Non-pigmented ciliary epithelial cell (primary cell): Measurements from ENCODE around the gene CACNA1H.
"Not testable (repeated sequence)": the region's sequence is repeated elsewhere in the genome, so short reads cannot be mapped to it uniquely, and the experiment has no call there.

Experiments used
- DNase-seq: peaks from one replicate; pipeline ENCODE4 v3.0.0-alpha.2; 2010; ENCODE audit warnings: low read depth

Gene CACNA1H

DNA sequence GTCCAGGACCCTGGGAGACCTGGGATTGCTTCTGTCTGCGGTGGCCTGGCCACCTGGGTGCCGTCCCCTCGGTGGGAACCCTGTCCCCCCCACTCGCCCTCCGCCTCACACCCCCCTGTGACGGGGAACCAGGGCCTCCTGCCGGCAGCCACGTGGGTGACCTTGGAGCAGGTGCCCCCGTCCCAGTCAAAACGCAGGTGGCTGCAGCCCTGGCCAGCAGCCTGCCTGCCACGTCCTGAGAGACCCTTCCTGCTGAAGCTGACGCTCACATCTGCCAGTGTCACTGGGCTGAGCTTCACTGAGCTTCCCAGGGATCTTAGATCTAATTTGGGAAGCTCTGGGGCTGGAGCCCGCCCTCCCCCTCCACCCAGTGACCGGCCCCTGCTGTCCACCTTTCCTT lies 73.8 kb downstream of the CACNA1H start:
- DNase-seq = not testable (repeated sequence)

DNA sequence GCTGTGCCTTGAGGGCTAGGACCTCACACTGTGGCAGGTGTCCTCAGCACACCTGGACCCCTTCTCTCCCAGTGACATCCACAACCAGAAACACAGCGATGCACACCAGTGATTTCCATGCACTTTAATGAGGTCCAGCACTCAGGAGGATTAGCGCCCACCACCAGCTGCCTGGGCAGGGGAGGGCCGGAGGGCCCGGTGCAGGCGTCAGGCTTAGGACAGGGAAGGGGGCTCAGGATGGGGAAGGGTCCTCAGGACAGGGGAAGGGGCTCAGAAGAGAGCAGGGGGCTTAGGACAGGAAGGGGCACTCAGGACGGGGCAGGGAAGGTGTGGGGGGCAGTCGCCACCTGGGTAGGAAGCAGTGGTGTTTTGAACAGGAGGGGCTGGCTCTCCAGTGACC lies 75.3 kb downstream of the CACNA1H start:
- DNase-seq = not testable (repeated sequence)

DNA sequence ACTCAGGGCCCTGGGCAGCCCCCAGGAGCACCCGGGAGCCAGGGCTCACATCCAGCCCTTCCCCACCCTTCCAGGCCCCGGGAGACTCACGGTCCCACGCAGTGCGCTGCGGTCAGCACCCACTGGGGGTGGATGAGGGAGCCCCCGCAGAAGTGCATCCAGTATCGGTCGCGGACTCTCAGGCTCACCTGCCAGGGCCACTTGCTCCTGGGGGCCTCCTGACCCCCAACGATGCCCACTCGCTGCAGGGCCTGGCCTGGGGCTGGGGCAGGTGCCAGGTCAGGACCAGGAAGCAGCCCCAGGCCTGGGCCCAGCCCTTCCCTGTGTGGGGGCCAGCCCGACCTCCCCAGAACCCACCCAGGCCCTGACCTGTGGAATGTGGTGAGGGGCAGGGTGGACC lies 76.6 kb downstream of the CACNA1H start:
- not testable (repeated sequence) for DNase-seq

DNA sequence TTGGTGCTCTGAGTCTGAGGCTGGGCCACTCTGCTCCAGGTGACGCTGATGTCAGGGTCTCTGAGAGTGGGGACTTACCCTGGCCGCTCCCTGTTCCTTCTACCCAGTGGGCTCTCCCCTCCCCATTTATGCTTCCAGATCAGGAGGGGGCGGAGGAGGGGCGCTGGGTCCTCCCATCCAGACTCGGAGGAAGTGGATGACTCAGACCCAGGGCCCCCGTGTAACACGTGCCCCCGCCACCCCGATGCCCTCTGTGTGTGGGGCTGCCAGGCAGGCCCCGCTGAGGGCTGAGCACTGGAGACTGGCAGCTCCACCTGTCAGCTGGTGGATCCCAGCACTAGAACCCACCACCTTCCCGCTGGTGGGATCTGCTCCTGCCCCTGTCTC lies 77.2 kb downstream of the CACNA1H start, which contains the start of gene TPSB2:
TPSB2 (minus strand) TSS at position 101 of the 387 bp plus-strand sequence. CDS start 233 bp downstream, outside the sequence.
- not testable (repeated sequence) for DNase-seq

- DNase-seq = not testable (repeated sequence)
These were observed 77.7 kb downstream of the CACNA1H start for GRCh38 chr16:1230471-1231212.

DNA sequence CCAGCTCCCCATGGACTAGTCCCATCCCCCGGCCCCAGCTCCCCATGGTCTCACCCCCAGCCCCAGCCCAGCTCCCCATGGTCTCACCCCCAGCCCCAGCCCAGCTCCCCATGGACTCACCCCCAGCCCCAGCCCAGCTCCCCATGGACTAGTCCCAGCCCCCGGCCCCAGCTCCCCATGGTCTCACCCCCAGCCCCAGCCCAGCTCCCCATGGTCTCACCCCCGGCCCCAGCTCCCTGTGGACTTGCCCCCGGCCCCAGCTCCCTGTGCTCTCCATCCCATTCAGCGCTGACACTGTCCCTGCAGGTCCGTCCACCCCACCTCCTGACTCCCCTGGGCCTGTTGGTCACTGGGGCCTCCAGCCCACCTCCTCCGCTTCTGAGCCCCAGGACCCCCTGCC lies 78.4 kb downstream of the CACNA1H start:
- DNase-seq = not testable (repeated sequence)

GRCh38 chr16:1232049-1232748 lies 79.3 kb downstream of the CACNA1H start:
- DNase-seq = not testable (repeated sequence)

DNA sequence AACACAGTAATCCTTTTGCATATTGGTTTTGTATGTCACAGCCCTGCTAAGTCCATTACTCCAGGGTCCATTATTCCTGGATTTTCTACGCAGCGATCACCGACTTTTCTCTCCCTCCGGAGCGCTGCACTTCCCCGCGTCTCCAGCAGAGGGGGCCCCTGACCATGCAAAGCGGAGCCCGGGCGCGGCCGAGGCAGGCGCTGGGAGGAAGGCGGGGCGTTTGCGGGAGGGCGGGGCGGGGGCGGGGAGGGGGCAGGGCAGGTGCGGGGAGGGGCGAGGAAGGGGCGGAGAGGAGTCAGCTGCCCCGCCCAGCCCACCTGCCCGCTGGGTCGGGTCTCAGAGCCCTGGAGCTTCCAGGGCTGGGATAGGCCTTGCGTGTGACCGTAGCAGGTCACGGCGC lies 83.8 kb downstream of the CACNA1H start:
- not testable (repeated sequence) for DNase-seq

GRCh38 chr16:1237990-1238389 lies 85.1 kb downstream of the CACNA1H start:
- no peak for DNase-seq

DNA sequence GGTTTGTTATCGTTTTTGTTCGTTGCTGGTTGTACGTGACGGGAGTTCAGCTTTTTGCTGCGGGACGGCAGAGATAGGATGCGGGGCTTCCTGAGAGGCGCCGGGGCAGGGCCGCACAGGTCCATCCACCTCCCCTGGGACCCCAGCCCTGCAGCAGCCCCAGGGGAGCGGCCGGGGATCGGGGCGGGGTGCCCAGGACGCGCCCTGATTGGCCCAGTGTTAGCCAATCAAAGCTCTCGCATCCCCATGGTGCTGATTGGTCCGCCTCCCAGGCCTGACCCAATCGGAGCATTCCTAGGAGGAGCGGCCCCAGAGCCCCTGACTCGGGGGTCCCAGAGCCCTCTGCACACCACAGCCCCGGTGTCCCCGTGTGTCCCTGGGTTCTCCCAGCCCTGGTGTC lies 86.0 kb downstream of the CACNA1H start:
- DNase-seq = not testable (repeated sequence)

GRCh38 chr16:1239575-1239974 lies 86.7 kb downstream of the CACNA1H start:
- not testable (repeated sequence) for DNase-seq

DNA sequence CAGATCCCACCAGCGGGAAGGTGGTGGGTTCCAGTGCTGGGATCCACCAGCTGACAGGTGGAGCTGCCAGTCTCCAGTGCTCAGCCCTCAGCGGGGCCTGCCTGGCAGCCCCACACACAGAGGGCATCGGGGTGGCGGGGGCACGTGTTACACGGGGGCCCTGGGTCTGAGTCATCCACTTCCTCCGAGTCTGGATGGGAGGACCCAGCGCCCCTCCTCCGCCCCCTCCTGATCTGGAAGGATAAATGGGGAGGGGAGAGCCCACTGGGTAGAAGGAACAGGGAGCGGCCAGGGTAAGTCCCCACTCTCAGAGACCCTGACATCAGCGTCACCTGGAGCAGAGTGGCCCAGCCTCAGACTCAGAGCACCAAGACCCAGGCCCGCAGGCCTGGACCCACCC lies 87.5 kb downstream of the CACNA1H start, which contains the start of gene TPSAB1:
TPSAB1 (plus strand) TSS at position 270 of the 400 bp plus-strand sequence. CDS start 234 bp downstream, outside the sequence.
- not testable (repeated sequence) for DNase-seq

DNA sequence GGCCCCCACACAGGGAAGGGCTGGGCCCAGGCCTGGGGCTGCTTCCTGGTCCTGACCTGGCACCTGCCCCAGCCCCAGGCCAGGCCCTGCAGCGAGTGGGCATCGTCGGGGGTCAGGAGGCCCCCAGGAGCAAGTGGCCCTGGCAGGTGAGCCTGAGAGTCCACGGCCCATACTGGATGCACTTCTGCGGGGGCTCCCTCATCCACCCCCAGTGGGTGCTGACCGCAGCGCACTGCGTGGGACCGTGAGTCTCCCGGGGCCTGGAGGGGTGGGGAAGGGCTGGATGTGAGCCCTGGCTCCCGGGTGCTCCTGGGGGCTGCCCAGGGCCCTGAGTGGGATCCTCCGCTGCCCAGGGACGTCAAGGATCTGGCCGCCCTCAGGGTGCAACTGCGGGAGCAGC lies 88.2 kb downstream of the CACNA1H start:
- DNase-seq = not testable (repeated sequence)

DNA sequence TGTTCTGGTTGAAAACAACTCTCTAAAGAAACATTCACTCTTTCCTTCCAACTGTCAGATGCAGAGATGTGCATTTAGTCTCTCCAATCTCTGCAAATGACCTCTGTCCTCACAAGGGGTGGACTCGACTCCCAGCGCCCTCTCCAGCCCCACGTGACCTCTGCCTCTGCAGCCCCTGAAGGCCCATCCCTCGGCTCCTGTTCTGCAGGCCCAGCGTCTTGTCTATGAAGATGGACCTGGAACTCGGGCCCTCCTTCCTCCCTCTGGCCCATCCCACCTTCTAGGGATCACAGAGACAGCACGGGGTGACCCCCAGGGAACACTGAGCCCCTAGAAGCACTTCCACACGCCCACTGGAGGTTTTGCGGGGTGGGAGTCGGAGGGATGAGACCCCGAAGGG lies 90.5 kb downstream of the CACNA1H start:
- DNase-seq = not testable (repeated sequence)

DNA sequence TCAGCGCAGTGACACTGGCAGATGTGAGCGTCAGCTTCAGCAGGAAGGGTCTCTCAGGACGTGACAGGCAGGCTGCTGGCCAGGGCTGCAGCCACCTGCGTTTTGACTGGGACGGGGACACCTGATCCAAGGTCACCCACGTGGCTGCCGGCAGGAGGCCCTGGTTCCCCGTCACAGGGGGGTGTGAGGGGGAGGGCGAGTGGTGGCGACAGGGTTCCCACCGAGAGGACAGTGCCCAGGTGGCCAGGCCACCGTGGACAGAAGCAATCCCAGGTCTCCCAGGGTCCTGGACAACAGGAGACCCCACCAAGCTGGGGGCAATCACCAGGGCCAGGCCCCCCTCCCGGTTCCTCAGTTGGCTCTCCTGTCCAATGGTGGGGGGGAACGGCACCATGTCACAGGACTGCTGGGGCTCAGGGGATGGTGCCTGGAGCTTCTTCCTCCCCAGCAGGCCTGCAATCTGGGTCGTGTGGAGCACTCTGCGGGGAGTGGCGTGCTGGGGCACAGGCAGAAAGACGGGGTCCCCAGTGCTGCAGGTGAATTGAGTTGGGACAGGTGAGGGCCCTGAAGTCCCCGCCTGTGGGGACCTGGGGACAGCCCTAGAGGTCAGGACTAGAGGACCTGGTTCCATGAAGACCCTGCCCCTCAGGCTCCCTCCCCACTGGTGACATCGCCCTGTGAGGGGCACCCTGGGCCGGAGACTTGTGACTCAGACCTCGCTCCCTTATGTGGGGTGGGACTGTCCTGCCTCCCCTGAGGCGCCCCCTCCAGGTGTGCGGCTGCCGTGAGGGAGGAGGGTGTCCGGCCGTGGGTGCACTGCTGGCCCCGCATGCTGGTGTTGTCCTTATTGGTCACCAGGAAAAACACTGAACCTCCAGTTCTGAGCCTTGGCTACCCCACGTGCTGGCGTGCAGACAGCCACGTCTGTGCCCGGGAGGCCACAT lies 91.3 kb downstream of the CACNA1H start:
- not testable (repeated sequence) for DNase-seq

DNA sequence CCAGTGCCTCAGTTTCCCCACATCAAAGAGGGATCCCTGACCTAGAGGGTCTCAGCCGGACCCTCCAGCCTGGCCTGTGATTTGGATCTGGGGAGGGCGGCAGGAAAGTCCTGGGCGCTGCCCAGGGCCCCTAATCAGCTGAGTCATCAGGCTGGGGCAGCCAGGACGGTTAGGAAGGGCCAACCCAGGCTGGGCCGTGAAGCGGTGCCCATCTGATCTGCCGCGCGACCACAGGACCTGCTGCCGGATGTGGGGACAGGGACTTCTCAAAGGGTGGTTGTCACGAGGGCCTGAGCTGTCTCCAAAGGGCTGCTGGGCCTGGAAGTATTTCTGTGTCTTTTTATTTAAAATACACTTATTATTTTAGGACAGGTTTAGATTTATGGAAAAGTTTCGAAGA lies 92.0 kb downstream of the CACNA1H start:
- DNase-seq = no peak

DNA sequence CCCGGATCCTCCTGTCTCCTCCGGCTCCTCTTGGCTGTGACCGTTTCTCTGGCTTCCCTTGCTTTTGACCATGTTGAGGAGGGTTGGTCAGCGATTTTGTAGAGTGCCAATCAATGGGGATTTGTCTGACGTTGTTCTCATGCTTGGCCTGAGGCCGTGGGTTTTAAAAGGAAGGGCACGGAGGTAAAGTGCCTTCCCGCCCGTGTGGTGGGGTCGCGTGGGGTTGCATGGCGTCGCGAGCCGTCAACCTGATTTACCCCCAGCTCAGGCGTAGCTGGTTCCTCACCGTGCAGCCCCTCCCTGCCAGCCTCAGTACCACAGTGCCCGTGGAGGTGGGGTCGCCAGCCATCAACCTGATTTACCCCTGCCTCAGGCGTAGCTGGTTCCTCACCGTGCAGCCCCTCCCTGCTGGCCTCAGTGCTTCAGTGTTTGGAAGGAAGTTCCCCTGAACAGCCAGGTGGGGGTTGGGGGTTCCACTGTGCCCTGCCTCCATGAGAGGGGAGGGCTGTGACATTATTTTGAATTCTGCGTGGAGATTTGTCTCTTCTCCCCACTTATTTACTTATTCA lies 92.6 kb downstream of the CACNA1H start:
- no peak for DNase-seq

DNA sequence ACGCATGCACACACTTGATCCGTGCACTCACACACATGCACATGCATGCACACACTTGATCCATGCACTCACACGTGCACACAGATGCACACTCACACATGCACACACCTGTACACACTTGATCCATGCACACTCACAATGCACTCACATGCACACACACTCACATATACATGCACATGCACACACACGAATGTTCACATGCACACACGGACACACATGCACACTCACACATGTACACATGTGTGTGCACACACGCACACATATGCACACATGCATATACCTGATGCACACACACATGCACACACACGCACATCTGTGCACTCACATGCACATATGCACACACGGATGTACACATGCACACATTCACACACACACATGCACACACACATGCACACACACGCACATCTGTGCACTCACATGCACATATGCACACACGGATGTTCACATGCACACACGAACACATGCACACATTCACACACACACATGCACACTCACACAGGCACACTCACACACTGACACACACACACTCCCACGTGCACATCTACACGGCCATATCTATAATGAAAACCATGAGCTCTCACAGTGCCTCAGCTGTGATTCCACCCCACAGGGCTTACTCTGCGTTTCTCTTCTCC lies 95.1 kb downstream of the CACNA1H start:
- not testable (repeated sequence) for DNase-seq

DNA sequence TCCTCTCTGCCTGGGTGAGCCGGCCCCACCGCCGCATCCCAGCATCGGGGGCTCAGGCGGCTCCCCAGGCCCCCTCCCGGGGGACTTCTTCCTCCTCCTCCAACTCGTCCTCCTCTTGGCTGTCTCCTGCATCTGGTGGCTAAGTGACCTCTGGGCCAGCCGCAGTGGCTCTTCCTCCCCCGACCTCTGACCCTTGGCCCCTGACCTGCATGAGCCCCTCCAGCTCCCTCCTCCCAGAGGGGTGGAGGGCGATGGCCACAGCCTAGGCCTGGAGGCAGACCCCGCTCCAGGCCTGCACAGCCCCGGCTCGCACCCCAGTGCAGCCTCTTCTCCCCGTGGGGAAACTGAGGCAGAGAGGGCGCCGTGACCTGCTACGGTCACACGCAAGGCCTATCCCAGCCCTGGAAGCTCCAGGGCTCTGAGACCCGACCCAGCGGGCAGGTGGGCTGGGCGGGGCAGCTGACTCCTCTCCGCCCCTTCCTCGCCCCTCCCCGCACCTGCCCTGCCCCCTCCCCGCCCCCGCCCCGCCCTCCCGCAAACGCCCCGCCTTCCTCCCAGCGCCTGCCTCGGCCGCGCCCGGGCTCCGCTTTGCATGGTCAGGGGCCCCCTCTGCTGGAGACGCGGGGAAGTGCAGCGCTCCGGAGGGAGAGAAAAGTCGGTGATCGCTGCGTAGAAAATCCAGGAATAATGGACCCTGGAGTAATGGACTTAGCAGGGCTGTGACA lies 96.3 kb downstream of the CACNA1H start:
- DNase-seq = not testable (repeated sequence)

DNA sequence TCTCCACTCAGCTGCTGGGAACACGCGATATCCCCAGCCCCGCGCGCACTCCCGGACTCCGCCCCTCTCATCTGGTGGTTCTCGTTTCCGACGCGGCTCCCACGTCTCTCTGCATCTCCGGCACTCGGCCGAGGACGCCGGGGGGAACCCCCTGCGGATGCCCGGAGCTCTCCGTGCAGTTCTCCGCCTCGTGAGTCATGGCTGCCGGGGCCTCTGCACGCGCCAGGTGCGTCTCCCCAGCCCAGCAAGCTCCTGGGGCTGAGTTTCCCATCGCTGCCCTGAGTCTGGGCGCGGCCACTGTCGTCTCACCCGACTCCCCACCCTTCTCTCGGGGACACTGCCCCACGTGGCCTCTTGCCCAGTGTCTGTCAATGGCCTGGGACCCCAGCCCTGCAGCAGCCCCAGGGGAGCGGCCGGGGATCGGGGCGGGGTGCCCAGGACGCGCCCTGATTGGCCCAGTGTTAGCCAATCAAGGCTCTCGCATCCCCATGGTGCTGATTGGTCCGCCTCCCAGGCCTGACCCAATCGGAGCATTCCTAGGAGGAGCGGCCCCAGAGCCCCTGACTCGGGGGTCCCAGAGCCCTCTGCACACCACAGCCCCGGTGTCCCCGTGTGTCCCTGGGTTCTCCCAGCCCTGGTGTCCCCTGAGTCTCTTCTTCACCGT lies 100.9 kb downstream of the CACNA1H start:
- not testable (repeated sequence) for DNase-seq
